CD14-positive monocyte (primary cell): ENCODE data around the gene STOX2. TPM values are rescaled to one million over a fixed set of nuclear protein-coding genes. Genes with fewer than 3 reads are reported as not detected.

Experiments
- DNase-seq, 3 donors: peaks; one replicate each; pipeline ENCODE4 v3.0.0-alpha.2; 2011 to 2022
- H2AFZ ChIP-seq: 2 replicates; pipeline ENCODE4 v1.6.0; 2012; ENCODE audit warnings: mild to moderate bottlenecking, low read depth, low read length, inconsistent platforms; ENCODE audit not compliant: insufficient read depth, poor library complexity, severe bottlenecking
- H3K27ac ChIP-seq, 2 donors: 1 replicate in 1 of 2; 2 replicates in 1 of 2; pipeline ENCODE4 v1.5.1; 2012 to 2013; ENCODE audit warnings: low read length in 2 of 2, control low read depth in 1 of 2, inconsistent platforms in 1 of 2, low read depth in 1 of 2, mild to moderate bottlenecking in 1 of 2
- H3K27me3 ChIP-seq, 2 donors: one replicate each; pipeline versions ENCODE4 v1.6.0 to v1.6.1; 2011 to 2013; ENCODE audit warnings: low read length in 2 of 2; ENCODE audit not compliant: control insufficient read depth in 2 of 2, insufficient read depth in 2 of 2
- H3K36me3 ChIP-seq, 2 donors: replicated peaks in 1 of 2; 1 replicate in 1 of 2; 2 replicates in 1 of 2; pipeline versions ENCODE4 v1.5.1 to v1.6.1; 2012 to 2013; ENCODE audit warnings: low read length in 2 of 2, control low read depth in 1 of 2, inconsistent platforms in 1 of 2, mild to moderate bottlenecking in 1 of 2; ENCODE audit not compliant: insufficient read depth in 2 of 2, control insufficient read depth in 1 of 2
- H3K4me1 ChIP-seq, 2 donors: 1 replicate in 1 of 2; 2 replicates in 1 of 2; pipeline versions ENCODE4 v1.5.1 to v1.6.1; 2012 to 2013; ENCODE audit warnings: low read length in 2 of 2, control low read depth in 1 of 2, inconsistent platforms in 1 of 2, mild to moderate bottlenecking in 1 of 2, moderate library complexity in 1 of 2; ENCODE audit not compliant: insufficient read depth in 2 of 2, control insufficient read depth in 1 of 2
- H3K4me2 ChIP-seq: replicated peaks from 2 replicates; pipeline ENCODE3; 2012; ENCODE audit warnings: low read length, moderate library complexity, mild to moderate bottlenecking; ENCODE audit not compliant: poor library complexity, severe bottlenecking; ENCODE audit errors: extremely low read depth
- H3K4me3 ChIP-seq, 3 experiments: fragments of 200-600 bp in 1 of 3; sonication (generic) in 1 of 3; replicated peaks in 1 of 3; 1 replicate in 2 of 3; 2 replicates in 1 of 3; pipeline ENCODE4 v1.5.1; 2011 to 2013; ENCODE audit warnings: low read length in 3 of 3, mild to moderate bottlenecking in 3 of 3, control low read depth in 2 of 3, low read depth in 2 of 3, inconsistent platforms in 1 of 3, moderate library complexity in 1 of 3
- H3K79me2 ChIP-seq: 2 replicates; pipeline ENCODE4 v1.6.0; 2012; ENCODE audit warnings: mild to moderate bottlenecking, control low read depth, inconsistent platforms, low read length, moderate library complexity; ENCODE audit not compliant: insufficient read depth
- H3K9ac ChIP-seq: 2 replicates; pipeline ENCODE4 v1.6.0; 2017; ENCODE audit warnings: low read length, mild to moderate bottlenecking; ENCODE audit not compliant: insufficient read depth, poor library complexity, severe bottlenecking
- H3K9me3 ChIP-seq, 2 donors: replicated peaks in 1 of 2; 1 replicate in 1 of 2; 2 replicates in 1 of 2; pipeline versions ENCODE4 v1.5.1 to v1.6.1; 2012 to 2013; ENCODE audit warnings: low read length in 2 of 2, control low read depth in 1 of 2; ENCODE audit not compliant: control insufficient read depth in 1 of 2, insufficient read depth in 1 of 2
- H4K20me1 ChIP-seq: 2 replicates; pipeline ENCODE4 v1.6.0; 2012; ENCODE audit warnings: mild to moderate bottlenecking, low read length, control low read depth, moderate library complexity; ENCODE audit not compliant: insufficient read depth
- H3K27ac Mint-ChIP-seq, 7 donors: one replicate each; pipeline ENCODE4 v1.8.0; 2020; ENCODE audit warnings: mild to moderate bottlenecking in 7 of 7, mixed read lengths in 7 of 7, moderate library complexity in 6 of 7, inconsistent platforms in 2 of 7
- H3K27me3 Mint-ChIP-seq, 3 donors: one replicate each; pipeline ENCODE4 v1.8.0; 2021 to 2022; ENCODE audit warnings: low read depth in 3 of 3, mild to moderate bottlenecking in 3 of 3, mixed read lengths in 3 of 3, moderate library complexity in 3 of 3, inconsistent platforms in 1 of 3
- H3K36me3 Mint-ChIP-seq, 2 donors: one replicate each; pipeline ENCODE4 v1.8.0; 2020; ENCODE audit warnings: mixed read lengths in 2 of 2, inconsistent platforms in 1 of 2, mild to moderate bottlenecking in 1 of 2
- H3K4me1 Mint-ChIP-seq: one replicate; pipeline ENCODE4 v1.8.0; 2020; ENCODE audit warnings: mild to moderate bottlenecking, mixed read lengths
- H3K4me3 Mint-ChIP-seq, 2 donors: one replicate each; pipeline ENCODE4 v1.8.0; 2020; ENCODE audit warnings: mild to moderate bottlenecking in 2 of 2, mixed read lengths in 2 of 2, moderate library complexity in 1 of 2
- H3K9me3 Mint-ChIP-seq, 7 donors: one replicate each; pipeline ENCODE4 v1.8.0; 2020 to 2022; ENCODE audit warnings: mixed read lengths in 7 of 7, mild to moderate bottlenecking in 6 of 7, moderate library complexity in 6 of 7, inconsistent platforms in 2 of 7
- WGBS: methylation state at CpG from one replicate; pipeline ENCODE4 v1.1.5; 2013; ENCODE audit warnings: missing lambda C conversion rate; ENCODE audit not compliant: insufficient coverage; 5-methylcytosine and 5-hydroxymethylcytosine counted together
- intact Hi-C, 2 donors: fragments of 100-400 bp; cut with micrococcal nuclease; formaldehyde crosslinking; loops; one replicate each; pipeline versions ENCODE4 v1.15.0 to v1.15.1; 2023
- polyA plus RNA-seq, 3 donors: library from polyadenylated mRNA; depleted of rRNA in 1 of 3; unstranded in 2 of 3; stranded (reverse) in 1 of 3; fragments of 300-500 nt in 2 of 3; fragments of >200 nt in 1 of 3; fragmentation: Illumina TruSeq in 2 of 3; gene quantifications; 1 replicate in 2 of 3; 2 replicates in 1 of 3; pipeline ENCODE4 v1.2.3, GENCODE V29; 2012 to 2021
- TF ChIP-seq, protein P1 (sequence below): fragments of 200-600 bp; IDR thresholded peaks from one replicate; pipeline ENCODE4 v1.8.0; 2022; ENCODE audit warnings: antibody characterized with exemption, mild to moderate bottlenecking

The STOX2 gene
- polyA plus RNA-seq, 3 donors, result 0.01 TPM; not detected in 2

DNA sequence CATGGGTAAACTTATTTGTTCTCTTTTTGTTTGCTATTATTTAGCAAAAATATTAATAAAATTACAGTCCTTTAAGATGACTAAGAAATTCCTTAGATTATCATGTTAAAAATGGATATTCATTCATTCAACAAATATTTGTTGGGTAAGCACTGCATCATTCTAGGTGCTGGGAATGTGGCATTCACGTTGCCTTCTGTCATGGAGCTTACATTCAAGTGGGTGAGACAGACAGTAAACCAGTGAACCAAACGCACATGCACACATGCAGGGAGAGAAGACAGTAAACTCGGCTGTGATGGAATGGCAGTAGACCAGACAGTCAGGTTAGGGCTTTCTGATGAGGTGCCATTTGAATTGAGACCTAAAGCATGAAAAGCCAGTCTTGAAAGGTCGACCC is 91.8 kb downstream of the STOX2 start:
- intact Hi-C loops, result no loop called here
- 90% methylated on average over 4 of the region's 4 CpGs for WGBS

DNA sequence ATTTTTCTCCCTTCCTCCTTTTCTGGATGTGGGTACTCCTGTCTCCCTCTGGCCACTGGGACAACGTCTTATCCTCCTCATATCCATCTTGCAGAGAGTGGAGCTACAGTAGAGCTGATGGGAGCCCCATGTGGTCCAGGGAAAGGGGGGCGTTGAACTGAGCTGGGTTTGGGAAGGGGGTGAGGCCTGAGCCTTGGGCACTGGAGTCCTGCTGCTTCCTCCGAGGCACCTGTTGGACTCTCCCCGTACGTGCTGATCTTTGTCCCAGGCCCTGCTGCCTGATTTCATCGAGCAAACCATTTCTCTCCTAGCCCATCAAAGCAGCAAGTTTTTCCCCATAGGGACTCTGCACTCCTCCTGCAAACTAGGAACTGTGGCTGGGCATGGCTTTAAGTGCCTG is 94.3 kb downstream of the STOX2 start:
- Mint-ChIP-seq H3K4me1 (peaks cover 10% of the 10 kb centered on the region), H3K4me3 (no peak overlapping the region), H3K27me3 (peaks cover 0 to 2% (median 0%) of the 10 kb centered on the region in 3 donors), H3K9me3 (peaks cover 0 to 4% (median 0%) of the 10 kb centered on the region in 7 donors), H3K36me3 (no peaks in the 10 kb centered on the region), H3K27ac (peak overlapping the region in 1 of 7 donors; percentile 31)
- H3K79me2 ChIP-seq, result no peaks in the 10 kb centered on the region
- no peak overlapping the region for H3K4me2 ChIP-seq
- H3K4me3 ChIP-seq, result no peak overlapping the region
- no peaks in the 10 kb centered on the region for H3K9me3 ChIP-seq
- no peak for DNase-seq
- H4K20me1 ChIP-seq, result no peaks in the 10 kb centered on the region
- H3K4me1 ChIP-seq, result peaks cover 6 to 7% of the 10 kb centered on the region in 2 donors
- no peak overlapping the region for H3K9ac ChIP-seq
- no peak overlapping the region for H2AFZ ChIP-seq
- no peaks in the 10 kb centered on the region for H3K36me3 ChIP-seq
- TF ChIP-seq, protein P1, sequence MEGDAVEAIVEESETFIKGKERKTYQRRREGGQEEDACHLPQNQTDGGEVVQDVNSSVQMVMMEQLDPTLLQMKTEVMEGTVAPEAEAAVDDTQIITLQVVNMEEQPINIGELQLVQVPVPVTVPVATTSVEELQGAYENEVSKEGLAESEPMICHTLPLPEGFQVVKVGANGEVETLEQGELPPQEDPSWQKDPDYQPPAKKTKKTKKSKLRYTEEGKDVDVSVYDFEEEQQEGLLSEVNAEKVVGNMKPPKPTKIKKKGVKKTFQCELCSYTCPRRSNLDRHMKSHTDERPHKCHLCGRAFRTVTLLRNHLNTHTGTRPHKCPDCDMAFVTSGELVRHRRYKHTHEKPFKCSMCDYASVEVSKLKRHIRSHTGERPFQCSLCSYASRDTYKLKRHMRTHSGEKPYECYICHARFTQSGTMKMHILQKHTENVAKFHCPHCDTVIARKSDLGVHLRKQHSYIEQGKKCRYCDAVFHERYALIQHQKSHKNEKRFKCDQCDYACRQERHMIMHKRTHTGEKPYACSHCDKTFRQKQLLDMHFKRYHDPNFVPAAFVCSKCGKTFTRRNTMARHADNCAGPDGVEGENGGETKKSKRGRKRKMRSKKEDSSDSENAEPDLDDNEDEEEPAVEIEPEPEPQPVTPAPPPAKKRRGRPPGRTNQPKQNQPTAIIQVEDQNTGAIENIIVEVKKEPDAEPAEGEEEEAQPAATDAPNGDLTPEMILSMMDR, result no peak
- intact Hi-C loops, result no loop called here
- H3K27ac ChIP-seq, result no peak overlapping the region
- no peaks in the 10 kb centered on the region for H3K27me3 ChIP-seq
- 95% methylated on average over 4 of the region's 6 CpGs for WGBS

More for the DNA sequence above, 91.8 kb downstream of the STOX2 start:
- Mint-ChIP-seq H3K27ac (no peak overlapping the region), H3K27me3 (peaks cover 0 to 3% (median 0%) of the 10 kb centered on the region in 3 donors), H3K4me3 (no peak overlapping the region), H3K9me3 (peaks cover 0 to 3% (median 0%) of the 10 kb centered on the region in 7 donors), H3K4me1 (peaks cover 10% of the 10 kb centered on the region), H3K36me3 (no peaks in the 10 kb centered on the region)
- H3K9me3 ChIP-seq, result no peaks in the 10 kb centered on the region
- DNase-seq, result no peak
- no peak overlapping the region for H3K27ac ChIP-seq
- H3K27me3 ChIP-seq, result no peaks in the 10 kb centered on the region
- TF ChIP-seq, protein P1, result no peak
- H3K4me3 ChIP-seq, result no peak overlapping the region
- H3K36me3 ChIP-seq, result no peaks in the 10 kb centered on the region
- H3K4me2 ChIP-seq, result no peak overlapping the region
- no peak overlapping the region for H2AFZ ChIP-seq
- H3K9ac ChIP-seq, result no peak overlapping the region
- no peaks in the 10 kb centered on the region for H3K79me2 ChIP-seq
- peaks cover 6 to 7% of the 10 kb centered on the region in 2 donors for H3K4me1 ChIP-seq
- H4K20me1 ChIP-seq, result no peaks in the 10 kb centered on the region
